Measurements from ENCODE around the gene HDAC5.
"Not testable (repeated sequence)": the region's sequence is repeated elsewhere in the genome, so short reads cannot be mapped to it uniquely, and the experiment has no call there.

The HDAC5 gene

DNA sequence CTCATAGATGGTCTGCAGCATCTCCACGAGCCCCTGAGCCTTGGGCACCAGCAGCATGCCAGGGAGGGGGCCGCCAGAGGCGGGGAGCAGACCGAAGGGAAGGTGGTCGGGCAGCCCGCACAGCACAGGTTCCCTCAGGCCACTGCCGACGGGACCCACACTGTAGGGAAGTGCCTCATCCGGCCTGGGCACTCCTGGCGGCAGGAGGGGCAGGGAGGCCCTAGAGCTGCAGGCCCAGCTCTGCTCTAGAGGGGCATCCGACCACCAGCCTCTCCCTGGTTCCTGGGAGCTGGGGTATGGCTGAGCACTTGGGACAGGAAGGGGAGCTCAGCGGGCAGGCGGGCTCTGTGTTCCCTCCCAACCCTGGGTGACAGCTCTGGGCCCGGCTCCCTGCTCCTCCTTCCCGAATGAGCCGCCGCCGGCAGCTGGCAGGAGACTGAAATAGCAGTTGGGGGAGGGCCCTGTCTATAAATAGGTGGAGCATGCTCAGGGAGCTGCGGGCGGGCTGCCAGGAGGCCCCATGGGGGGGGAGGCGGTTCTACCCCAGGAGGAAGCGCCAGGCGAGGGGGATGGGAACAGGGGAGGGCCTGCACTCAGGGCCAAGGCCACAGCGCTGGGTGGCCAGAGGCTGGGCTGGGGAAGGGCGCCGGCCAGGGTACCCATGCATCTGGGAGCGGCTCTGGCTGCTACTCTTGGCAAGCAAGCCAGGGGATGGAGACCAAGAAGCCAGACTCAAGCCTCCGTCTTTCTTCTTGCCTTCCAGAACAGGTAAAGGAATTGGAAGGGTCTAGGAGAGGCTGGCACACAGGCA lies 12.4 kb downstream of the HDAC5 start:
- DNase-seq = peak; percentile 94

- no peak for DNase-seq
Observed at GRCh38 chr17:44110011-44110686, 13.3 kb downstream of the HDAC5 start.

DNA sequence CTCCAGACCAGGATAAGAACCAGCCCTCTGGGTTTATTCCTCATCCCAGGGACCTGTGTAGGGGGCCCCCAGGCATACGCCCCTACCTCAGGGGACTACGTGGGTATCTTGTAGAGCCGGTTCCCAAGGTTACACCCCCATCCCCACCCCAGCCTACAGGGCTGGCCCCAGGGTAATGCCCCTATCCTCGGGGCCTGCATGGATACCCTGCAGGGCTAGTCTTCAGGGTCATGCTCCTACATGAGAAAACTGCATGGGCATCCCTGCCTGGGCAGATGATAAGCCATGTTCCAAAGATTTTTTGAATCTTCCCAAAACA lies 14.2 kb downstream of the HDAC5 start:
- no peak for DNase-seq

- no peak for DNase-seq
Observed at GRCh38 chr17:44108440-44109311, 14.8 kb downstream of the HDAC5 start.

DNA sequence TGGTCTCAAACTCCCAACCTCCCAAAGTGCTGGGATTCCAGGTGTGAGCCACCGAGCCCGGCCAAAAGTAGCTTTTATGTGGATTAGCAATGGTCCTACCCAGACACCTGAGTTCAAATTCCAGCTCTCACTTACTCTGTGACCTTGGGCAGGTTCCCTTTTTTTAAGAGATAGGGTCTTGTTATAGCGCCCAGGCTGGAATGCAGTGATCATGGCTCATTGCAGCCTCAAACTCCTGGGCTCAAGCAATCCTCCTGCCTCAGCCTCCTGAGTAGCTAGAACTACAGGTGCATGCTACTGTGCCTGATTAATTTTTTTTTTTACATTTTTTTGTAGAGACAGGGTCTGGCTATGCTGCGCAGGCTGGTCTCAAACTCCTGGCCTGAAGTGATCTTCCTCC lies 16.6 kb downstream of the HDAC5 start:
- DNase-seq = no peak

DNA sequence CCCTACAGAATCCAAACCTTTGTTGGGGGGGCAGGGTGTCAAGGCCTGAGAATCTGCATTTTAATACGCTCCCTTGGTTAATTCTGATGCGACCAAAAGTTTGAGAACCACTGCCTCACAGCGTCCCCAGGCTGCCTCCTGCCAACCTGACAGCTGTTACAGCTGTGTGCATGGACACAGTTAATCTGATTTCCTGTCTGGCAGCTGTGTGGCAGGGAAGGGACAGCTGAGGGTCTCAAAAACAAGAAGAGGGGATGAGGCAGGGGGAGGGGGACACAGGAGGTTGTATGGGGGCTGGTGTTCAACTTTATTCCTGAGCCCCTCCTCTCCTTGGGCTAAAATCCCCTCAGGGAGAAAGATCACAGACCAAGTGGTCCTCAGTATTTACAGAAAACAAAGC lies 17.5 kb downstream of the HDAC5 start:
- no peak for DNase-seq

GRCh38 chr17:44105483-44105882 lies 18.0 kb downstream of the HDAC5 start:
- no peak for DNase-seq

GRCh38 chr17:44102849-44103622 lies 20.4 kb downstream of the HDAC5 start:
- DNase-seq = no peak

- not testable (repeated sequence) for DNase-seq
Observed at GRCh38 chr17:44101858-44102257, 21.6 kb downstream of the HDAC5 start.

DNA sequence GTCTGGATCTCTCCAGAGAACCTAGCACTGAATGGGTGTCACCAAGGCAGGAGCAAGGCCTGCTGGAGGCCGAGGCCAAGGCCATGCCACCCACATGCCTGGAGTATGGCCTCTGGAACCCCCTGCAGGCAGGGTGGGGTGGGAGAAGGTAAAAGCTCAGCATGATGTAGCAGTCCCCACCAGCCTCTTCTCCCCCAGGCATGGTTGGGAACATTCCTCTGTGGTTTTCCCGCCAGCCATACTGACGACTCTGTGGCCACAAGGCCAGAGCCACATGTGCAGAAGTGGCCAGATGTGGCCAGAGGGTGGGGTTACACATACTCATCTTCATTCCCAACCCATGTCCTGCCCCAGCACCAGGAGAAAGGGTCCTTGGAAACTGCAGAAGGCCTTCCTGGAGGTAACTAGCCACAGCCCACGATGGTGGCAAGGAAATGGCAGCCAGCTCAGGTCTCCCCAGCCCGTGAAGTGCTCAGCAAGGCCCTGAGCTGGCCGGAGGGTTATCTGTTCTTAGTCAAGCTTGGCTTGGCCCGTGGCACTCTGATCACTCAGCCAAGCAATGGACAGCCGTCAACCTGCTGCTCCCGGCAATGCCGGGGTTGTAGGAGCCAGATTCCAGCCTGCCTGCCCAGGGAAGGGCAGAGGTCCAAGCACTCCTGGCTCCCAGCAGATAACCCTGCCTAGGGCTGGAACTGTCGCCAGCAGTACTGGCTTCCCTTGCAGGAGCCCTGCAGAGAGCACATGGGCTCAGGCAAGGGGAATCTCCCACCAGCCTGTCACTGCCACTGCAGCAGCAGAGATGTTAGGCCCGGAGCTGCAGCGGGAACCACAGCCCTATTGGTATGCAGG lies 26.1 kb downstream of the HDAC5 start:
- DNase-seq = no peak

GRCh38 chr17:44095647-44096496 lies 27.6 kb downstream of the HDAC5 start:
- DNase-seq = peak; percentile 81

- no peak for DNase-seq
Observed at GRCh38 chr17:44095388-44095646, 28.1 kb downstream of the HDAC5 start.

DNA sequence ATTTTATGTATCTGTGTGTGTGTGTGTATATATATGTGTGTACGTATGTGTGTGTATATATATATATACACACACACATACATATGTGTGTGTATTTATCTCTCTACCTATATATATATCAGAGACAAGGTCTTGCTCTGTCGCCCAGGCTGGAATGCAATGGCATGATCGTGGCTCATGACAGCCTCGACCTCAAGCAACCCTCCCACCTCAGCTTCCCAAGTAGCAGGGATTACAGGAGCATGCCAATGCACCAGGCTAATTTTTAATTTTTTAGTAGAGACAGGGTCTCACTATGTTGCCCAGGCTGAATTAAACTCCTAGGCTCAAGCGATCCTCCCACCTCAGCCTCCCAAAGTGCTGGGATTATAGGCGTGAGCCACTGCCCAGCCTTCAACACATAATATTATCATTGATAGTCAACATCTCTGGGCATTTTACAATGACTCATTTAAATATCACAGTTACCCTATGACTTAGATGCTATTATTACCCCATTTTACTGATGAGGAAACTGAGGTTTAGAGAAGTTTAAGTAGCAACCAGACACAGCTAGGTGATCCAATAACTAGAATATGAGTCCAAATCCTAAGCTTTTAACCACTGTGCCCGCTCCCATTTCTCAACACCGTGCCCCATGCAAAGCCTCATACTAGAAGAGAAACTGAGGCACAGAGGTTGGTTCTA lies 28.6 kb downstream of the HDAC5 start:
- DNase-seq = no peak

DNA sequence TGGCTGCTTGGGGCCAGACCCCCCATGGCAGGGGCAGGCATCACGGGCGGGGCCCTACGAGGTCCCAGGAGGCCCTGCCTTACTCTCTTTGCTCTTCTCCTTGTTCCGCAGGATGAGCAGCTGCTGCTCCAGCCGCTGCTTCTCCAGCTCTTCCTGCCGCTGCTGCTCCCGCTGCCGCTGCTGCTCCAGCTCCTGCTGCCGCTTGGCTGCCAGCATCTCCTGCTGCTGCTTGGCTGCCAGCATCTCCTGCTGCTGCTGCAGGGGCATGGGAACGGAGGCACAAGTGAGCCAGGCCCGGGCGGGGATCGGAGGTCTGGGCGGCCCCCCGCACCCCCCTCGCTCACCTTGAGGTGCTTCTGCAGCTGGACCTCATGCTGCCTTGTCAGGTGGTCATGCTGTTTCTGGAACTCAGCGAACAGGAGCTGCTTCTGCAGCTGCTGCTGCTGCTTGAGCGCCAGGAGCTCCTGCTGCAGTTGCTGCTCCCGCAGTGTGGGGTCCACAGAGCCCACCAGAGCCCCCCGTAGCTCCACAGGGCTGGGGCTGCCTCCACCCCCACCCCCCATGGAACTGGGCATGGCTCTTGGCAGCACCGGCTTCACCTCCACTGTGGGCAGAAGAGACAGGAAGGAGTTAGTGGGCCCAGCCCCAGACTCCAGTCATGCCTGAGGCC lies 30.1 kb downstream of the HDAC5 start:
- DNase-seq = no peak

DNA sequence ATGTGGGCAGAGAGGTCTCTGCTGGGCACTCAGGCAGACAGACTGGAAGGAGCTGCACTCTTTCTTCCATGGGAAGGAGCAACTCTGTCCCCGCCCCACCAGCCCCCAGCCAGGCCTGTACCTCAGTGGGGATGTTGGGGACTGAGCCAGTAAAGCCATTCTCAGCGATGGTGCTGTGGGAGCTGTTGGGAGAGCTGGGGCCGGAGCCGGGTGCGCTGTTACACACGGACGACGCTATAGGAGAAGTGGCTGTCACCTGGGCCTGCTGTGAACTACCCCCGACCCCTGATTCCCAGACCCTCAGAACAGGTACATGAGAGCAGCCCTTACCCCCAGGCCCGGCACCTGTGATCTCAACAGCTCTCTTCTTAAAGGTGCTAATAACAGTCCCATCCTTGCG lies 31.4 kb downstream of the HDAC5 start:
- no peak for DNase-seq

DNA sequence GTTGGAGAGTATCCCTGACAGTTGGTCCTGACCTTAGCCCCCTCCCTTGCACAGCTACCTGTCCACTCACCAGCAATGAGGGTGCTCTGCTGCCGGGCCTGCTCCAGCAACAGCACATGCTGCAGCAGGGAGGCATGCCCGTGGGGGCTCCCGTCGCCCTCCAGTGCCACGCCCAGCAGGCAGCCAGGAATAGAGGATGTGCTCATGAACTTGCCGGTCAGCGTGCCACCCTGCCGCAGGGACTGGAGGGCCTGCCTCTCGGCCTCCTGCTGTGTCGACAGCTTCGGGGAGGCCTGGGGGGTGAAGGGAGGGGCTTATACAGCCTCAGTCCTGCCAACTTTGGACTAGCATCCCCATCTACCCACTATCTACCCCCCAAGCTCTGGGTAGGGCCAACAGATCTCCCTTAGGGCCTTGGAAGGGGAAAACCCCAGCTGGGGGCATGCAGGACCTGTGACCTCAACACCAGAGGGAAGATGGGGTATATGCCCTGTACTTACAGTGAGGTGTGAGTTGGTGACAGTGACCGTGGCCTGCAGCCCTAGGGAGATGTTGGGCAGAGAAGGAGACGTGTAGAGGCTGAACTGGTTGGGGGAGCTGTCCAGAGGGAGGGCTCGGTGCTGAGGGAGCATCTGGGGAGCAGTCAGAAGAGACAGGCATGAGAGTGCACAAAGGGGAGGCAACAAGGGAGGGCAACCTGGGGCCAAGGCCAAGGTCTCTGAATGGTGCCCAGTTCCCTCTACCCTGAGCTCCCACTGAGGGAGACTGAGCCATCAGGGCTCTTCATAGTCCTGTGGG lies 32.0 kb downstream of the HDAC5 start:
- DNase-seq = no peak

- no peak for DNase-seq
Observed at GRCh38 chr17:44088254-44088653, 35.2 kb downstream of the HDAC5 start.

GRCh38 chr17:44087319-44087718 lies 36.1 kb downstream of the HDAC5 start:
- DNase-seq = no peak

Measured in NCI-H774 (cell line).